OCI-LY3 (cell line): ENCODE results near the gene ATG3.
"Not testable (repeated sequence)": the region's sequence is repeated elsewhere in the genome, so short reads cannot be mapped to it uniquely, and the experiment has no call there.

Source experiments
- H2AFZ ChIP-seq: fragments of 200-600, 300-600 bp; shearing (Covaris generic); 2 replicates; pipeline ENCODE4 v1.6.0; 2014; ENCODE audit warnings: antibody characterized with exemption, low read depth, low read length
- H3K27ac ChIP-seq: fragments of 200-600, 300-600 bp; sonication (generic); 2 replicates; pipeline ENCODE4 v1.5.1; 2014; ENCODE audit warnings: mild to moderate bottlenecking, low read length, moderate library complexity, mixed read lengths
- H3K27me3 ChIP-seq: fragments of 200-600, 300-600 bp; sonication (generic); 2 replicates; pipeline ENCODE4 v1.6.1; 2014; ENCODE audit warnings: low read depth, low read length, mixed read lengths
- H3K36me3 ChIP-seq: fragments of 200-600, 300-600 bp; sonication (generic); replicated peaks from 2 replicates; pipeline ENCODE3; 2014; ENCODE audit warnings: low read depth, low read length, mixed read lengths
- H3K4me1 ChIP-seq: fragments of 300-600, 200-600 bp; sonication (generic); 2 replicates; pipeline ENCODE4 v1.6.1; 2014; ENCODE audit warnings: low read length, mixed read lengths
- H3K4me2 ChIP-seq: fragments of 200-600, 300-600 bp; sonication (generic); 2 replicates; pipeline ENCODE4 v1.6.1; 2014; ENCODE audit warnings: low read length, mixed read lengths
- H3K4me3 ChIP-seq: fragments of 300-600, 200-600 bp; sonication (generic); 2 replicates; pipeline ENCODE4 v1.5.1; 2014; ENCODE audit warnings: antibody characterized with exemption, mild to moderate bottlenecking, low read length, moderate library complexity
- H3K79me2 ChIP-seq: fragments of 300-600, 200-600 bp; shearing (Covaris generic); 2 replicates; pipeline ENCODE4 v1.6.1; 2014; ENCODE audit warnings: mild to moderate bottlenecking, low read length, mixed read lengths
- H3K9ac ChIP-seq: fragments of 300-600, 200-600 bp; shearing (Covaris generic); 2 replicates; pipeline ENCODE4 v1.6.0; 2014; ENCODE audit warnings: mild to moderate bottlenecking, low read length, moderate library complexity
- H3K9me3 ChIP-seq: fragments of 200-600, 300-600 bp; shearing (Covaris generic); 2 replicates; pipeline ENCODE4 v1.6.1; 2014; ENCODE audit warnings: low read length, mixed read lengths; ENCODE audit not compliant: insufficient read depth
- H4K20me1 ChIP-seq: fragments of 200-600, 300-600 bp; sonication (generic); 2 replicates; pipeline ENCODE4 v1.6.1; 2016; ENCODE audit warnings: low read length, mixed read lengths; ENCODE audit not compliant: insufficient read depth
- CTCF ChIP-seq: fragments of 200-600, 300-600 bp; sonication (generic); IDR thresholded peaks from 2 replicates; pipeline ENCODE4 v1.5.1; 2014; ENCODE audit warnings: antibody characterized with exemption, low read length, low read depth
- EZH2phosphoT487 ChIP-seq: fragments of 200-600 bp; shearing (Covaris generic); IDR thresholded peaks from 2 replicates; pipeline ENCODE4 v1.6.1; 2018; ENCODE audit warnings: antibody characterized with exemption, mixed run types, low read depth

The ATG3 gene

GRCh38 chr3:112496366-112497067 is 65.2 kb downstream of the ATG3 start:
- peaks cover 40% of the 10 kb centered on the region for H3K4me1 ChIP-seq
- 0 out of 2 replicates have a peak overlapping the region, but pooled peaks have one; percentile 12 for H3K4me2 ChIP-seq
- no peaks in the 10 kb centered on the region for H3K27me3 ChIP-seq
- H4K20me1 ChIP-seq = no peaks in the 10 kb centered on the region
- H3K36me3 ChIP-seq = no peaks in the 10 kb centered on the region
- H3K9me3 ChIP-seq = no peaks in the 10 kb centered on the region
- no peak overlapping the region for H3K27ac ChIP-seq
- H2AFZ ChIP-seq = no peak overlapping the region
- H3K79me2 ChIP-seq = no peaks in the 10 kb centered on the region
- no peak overlapping the region for H3K4me3 ChIP-seq
- TF ChIP-seq CTCF = no peak
- no peak for TF ChIP-seq EZH2phosphoT487
- H3K9ac ChIP-seq = no peak overlapping the region

- peaks cover 31% of the 10 kb centered on the region for H3K4me1 ChIP-seq
- H3K79me2 ChIP-seq, H2AFZ ChIP-seq, H3K27me3 ChIP-seq, H3K9me3 ChIP-seq, H4K20me1 ChIP-seq, H3K27ac ChIP-seq, H3K36me3 ChIP-seq, H3K9ac ChIP-seq, H3K4me3 ChIP-seq, H3K4me2 ChIP-seq: not testable (repeated sequence)
Measured at GRCh38 chr3:112494448-112494767, 67.4 kb downstream of the ATG3 start.

- Histone ChIP-seq H3K36me3 (no peaks in the 10 kb centered on the region), H4K20me1 (no peaks in the 10 kb centered on the region), H3K27me3 (no peaks in the 10 kb centered on the region), H3K9ac (no peak overlapping the region), H2AFZ (no peak overlapping the region), H3K4me3 (no peak overlapping the region), H3K79me2 (no peaks in the 10 kb centered on the region), H3K4me1 (peaks cover 11% of the 10 kb centered on the region), H3K9me3 (no peaks in the 10 kb centered on the region), H3K27ac (no peak overlapping the region), H3K4me2 (no peak overlapping the region)
- TF ChIP-seq CTCF = no peak
- TF ChIP-seq EZH2phosphoT487 = no peak
Measured at GRCh38 chr3:112492124-112492523, 69.6 kb downstream of the ATG3 start.

- Histone ChIP-seq H3K27me3 (no peaks in the 10 kb centered on the region), H3K27ac (no peak overlapping the region), H3K9ac (no peak overlapping the region), H3K4me3 (no peak overlapping the region), H3K79me2 (no peaks in the 10 kb centered on the region), H3K36me3 (no peaks in the 10 kb centered on the region), H2AFZ (no peak overlapping the region), H3K4me1 (peaks cover 5% of the 10 kb centered on the region), H3K9me3 (no peaks in the 10 kb centered on the region), H3K4me2 (no peak overlapping the region), H4K20me1 (no peaks in the 10 kb centered on the region)
- TF ChIP-seq CTCF (no peak), EZH2phosphoT487 (no peak)
Measured at GRCh38 chr3:112491373-112491772, 70.4 kb downstream of the ATG3 start.
